GM19452 (cell line): ENCODE data around the gene SLC19A3.
"Not testable (repeated sequence)": the region's sequence is repeated elsewhere in the genome, so short reads cannot be mapped to it uniquely, and the experiment has no call there.

ENCODE experiments used
- ATAC-seq: cut with Tn5 transposase; IDR thresholded peaks from one replicate; pipeline ENCODE4 v1.9.1; 2021; ENCODE audit not compliant: unreplicated experiment

Gene SLC19A3

GRCh38 chr2:227717687-227718567, at the start of gene SLC19A3:
Gene SLC19A3 (minus strand): TSS chr2:227718028. CDS start chr2:227702318, 15,710 bp downstream.
- ATAC-seq = no peak

- peak; percentile 98 for ATAC-seq
Observed at GRCh38 chr2:227766373-227766883, 48.6 kb upstream of the SLC19A3 start.

GRCh38 chr2:227765788-227766372, 48.1 kb upstream of the SLC19A3 start:
- ATAC-seq = peak; percentile 10

- ATAC-seq = no peak
Observed at GRCh38 chr2:227761740-227762476, 44.1 kb upstream of the SLC19A3 start.

GRCh38 chr2:227759411-227760118, 41.7 kb upstream of the SLC19A3 start:
- ATAC-seq = no peak

- ATAC-seq = not testable (repeated sequence)
Observed at GRCh38 chr2:227756261-227756660, 38.4 kb upstream of the SLC19A3 start.

- ATAC-seq = no peak
Observed at GRCh38 chr2:227748079-227748478, 30.3 kb upstream of the SLC19A3 start.

- ATAC-seq = no peak
Observed at GRCh38 chr2:227745594-227745993, 27.8 kb upstream of the SLC19A3 start, which contains the start of gene SCYGR8. Gene SCYGR8 (plus strand): TSS chr2:227745894. CDS start chr2:227745894, 0 bp downstream.

GRCh38 chr2:227740705-227741104, 22.9 kb upstream of the SLC19A3 start:
- ATAC-seq = not testable (repeated sequence)

- ATAC-seq = no peak
Observed at GRCh38 chr2:227739351-227739750, 21.5 kb upstream of the SLC19A3 start.

- ATAC-seq = no peak
Observed at GRCh38 chr2:227728035-227728434, 10.2 kb upstream of the SLC19A3 start, which contains the start of gene SCYGR7. Gene SCYGR7 (plus strand): TSS chr2:227728335. CDS start chr2:227728335, 0 bp downstream.

- no peak for ATAC-seq
Observed at GRCh38 chr2:227724394-227725039, 6.7 kb upstream of the SLC19A3 start, which contains the start of gene SCYGR6. Gene SCYGR6 (minus strand): TSS chr2:227724757. CDS start chr2:227724757, 0 bp downstream.

GRCh38 chr2:227722821-227723220, 5.0 kb upstream of the SLC19A3 start:
- ATAC-seq = not testable (repeated sequence)

- ATAC-seq = no peak
Observed at GRCh38 chr2:227720680-227721079, 2.9 kb upstream of the SLC19A3 start.

- ATAC-seq = no peak
Observed at GRCh38 chr2:227719641-227720040, 1.8 kb upstream of the SLC19A3 start.

- ATAC-seq = no peak
Observed at GRCh38 chr2:227716501-227716900, 1.3 kb downstream of the SLC19A3 start.

- no peak for ATAC-seq
Observed at GRCh38 chr2:227713291-227713690, 4.5 kb downstream of the SLC19A3 start.

- ATAC-seq = no peak
Observed at GRCh38 chr2:227710986-227711385, 6.8 kb downstream of the SLC19A3 start.

GRCh38 chr2:227707390-227707789, 10.4 kb downstream of the SLC19A3 start:
- no peak for ATAC-seq

- no peak for ATAC-seq
Observed at GRCh38 chr2:227706859-227707258, 11.0 kb downstream of the SLC19A3 start.
